Glomerular visceral epithelial cell (primary cell): ENCODE data around the gene PDCD1LG2.
"Not testable (repeated sequence)": the region's sequence is repeated elsewhere in the genome, so short reads cannot be mapped to it uniquely, and the experiment has no call there.

Experiments
- DNase-seq: peaks from one replicate; pipeline ENCODE4 v3.0.0-alpha.2; 2016; ENCODE audit errors: extremely low spot score

Gene PDCD1LG2

GRCh38 chr9:5510360-5510931, at the start of gene PDCD1LG2:
PDCD1LG2 (plus strand) TSS chr9:5510531; CDS start chr9:5522547, 12,016 bp downstream.
- DNase-seq: peak; percentile 56

GRCh38 chr9:5464831-5465330, 45.5 kb upstream of the PDCD1LG2 start:
- not testable (repeated sequence) for DNase-seq

DNA sequence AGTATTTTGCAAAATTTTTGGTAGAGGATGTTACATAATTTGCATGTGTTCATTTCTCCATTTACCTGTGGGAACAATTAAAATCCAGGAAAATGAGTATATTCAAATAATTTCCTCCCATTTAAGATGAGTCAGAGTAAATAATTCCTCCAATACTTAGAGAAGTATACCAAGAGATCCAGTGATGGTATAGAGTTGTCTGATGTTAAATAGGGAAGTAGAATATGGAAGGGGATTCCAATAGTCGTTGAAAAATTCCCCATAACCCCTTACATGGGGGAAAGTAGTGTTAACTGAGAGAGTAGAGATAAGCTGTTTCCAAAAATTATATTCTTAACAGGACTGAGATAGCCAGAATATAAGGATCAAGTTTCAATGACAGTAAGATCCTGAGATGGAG, 44.3 kb upstream of the PDCD1LG2 start:
- DNase-seq: no peak

GRCh38 chr9:5466766-5467165, 43.6 kb upstream of the PDCD1LG2 start:
- no peak for DNase-seq

DNA sequence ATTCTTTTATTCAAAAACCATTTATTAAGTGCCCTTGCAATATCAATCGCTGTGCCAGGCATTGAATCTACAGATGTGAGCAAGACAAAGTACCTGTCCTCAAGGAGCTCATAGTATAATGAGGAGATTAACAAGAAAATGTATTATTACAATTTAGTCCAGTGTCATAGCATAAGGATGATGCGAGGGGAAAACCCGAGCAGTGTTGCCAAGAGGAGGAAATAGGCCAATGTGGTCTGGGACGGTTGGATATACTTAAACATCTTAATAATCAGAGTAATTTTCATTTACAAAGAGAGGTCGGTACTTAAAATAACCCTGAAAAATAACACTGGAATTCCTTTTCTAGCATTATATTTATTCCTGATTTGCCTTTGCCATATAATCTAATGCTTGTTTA, 41.5 kb upstream of the PDCD1LG2 start:
- no peak for DNase-seq

- DNase-seq: no peak
These were observed 40.2 kb upstream of the PDCD1LG2 start for GRCh38 chr9:5470122-5470521.

GRCh38 chr9:5470816-5471215, 39.5 kb upstream of the PDCD1LG2 start:
- DNase-seq: no peak

GRCh38 chr9:5475611-5476010, 34.7 kb upstream of the PDCD1LG2 start:
- not testable (repeated sequence) for DNase-seq

DNA sequence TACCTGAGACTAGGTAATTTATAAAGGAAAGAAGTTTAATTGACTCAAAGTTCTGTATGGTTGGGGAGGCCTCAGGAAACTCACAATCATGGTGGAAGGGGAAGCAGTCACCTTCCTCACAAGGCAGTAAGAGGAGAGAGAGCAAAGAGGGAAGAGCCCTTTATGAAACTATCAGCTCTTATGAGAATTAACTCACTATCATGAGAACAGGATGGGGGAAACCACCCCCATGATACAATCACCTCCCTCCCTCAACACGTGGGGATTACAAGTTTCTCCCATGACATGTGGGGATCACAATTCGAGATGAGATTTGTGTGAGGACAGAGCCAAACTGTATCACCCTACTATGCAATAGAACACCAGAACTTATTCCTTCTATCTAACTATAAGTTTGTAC, 32.1 kb upstream of the PDCD1LG2 start:
- DNase-seq: no peak

GRCh38 chr9:5479994-5480694, 30.2 kb upstream of the PDCD1LG2 start:
- DNase-seq: no peak

GRCh38 chr9:5480919-5481318, 29.4 kb upstream of the PDCD1LG2 start:
- no peak for DNase-seq

GRCh38 chr9:5481322-5482040, 28.9 kb upstream of the PDCD1LG2 start:
- no peak for DNase-seq

GRCh38 chr9:5482194-5482593, 28.1 kb upstream of the PDCD1LG2 start:
- DNase-seq: no peak

DNA sequence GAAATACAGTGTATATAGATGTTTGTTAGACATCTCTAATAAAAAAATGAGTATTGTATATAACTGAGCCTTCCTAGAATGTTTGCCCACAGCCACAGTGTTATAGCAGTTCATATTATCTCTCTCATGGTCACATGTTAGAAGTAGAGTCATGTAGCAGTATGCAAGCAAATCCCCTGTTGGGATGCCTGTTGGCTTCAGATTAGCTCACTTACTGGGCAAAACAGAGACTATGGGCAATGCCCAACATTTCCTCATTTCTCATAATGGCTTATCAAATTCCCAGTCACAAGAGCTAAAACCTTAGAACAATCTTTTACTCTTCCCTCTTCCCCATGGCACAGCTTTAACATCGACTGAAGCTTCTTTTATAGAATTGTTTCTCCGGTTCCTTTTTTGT, 27.0 kb upstream of the PDCD1LG2 start:
- DNase-seq: no peak

DNA sequence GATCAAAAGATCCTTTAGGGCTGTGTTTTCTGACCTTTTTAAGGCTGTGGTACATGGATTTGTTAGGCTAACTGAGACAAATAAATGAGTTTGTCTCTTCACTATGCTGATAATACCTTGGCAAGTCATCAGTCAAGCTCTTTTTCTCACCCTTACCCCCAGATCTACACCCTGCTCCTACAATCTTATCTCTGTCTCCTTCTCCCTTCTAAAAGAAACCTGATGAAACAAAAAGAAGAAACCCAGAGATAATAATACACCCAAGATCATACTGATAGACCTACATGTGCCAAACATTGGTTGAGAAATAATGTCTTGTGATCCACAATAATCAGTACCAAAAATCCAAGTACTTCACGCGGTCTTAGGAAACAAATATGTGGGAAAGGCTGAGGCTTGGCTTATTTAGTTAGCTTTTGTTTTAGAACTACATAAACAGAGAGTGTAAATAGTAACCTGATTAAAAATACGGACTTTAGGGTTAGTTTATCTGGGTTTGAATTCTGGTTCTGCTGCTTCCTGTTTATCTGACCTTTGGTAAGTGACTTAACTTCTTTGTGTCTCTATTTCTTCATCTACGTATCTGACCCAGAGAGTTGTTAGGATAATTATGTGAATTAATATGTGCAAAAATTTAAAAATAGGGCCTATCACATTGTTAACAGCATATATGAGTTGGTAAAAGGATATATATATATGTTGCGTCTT, 24.8 kb upstream of the PDCD1LG2 start:
- DNase-seq: no peak

- DNase-seq: no peak
These were observed 23.3 kb upstream of the PDCD1LG2 start for GRCh38 chr9:5486988-5487387.

DNA sequence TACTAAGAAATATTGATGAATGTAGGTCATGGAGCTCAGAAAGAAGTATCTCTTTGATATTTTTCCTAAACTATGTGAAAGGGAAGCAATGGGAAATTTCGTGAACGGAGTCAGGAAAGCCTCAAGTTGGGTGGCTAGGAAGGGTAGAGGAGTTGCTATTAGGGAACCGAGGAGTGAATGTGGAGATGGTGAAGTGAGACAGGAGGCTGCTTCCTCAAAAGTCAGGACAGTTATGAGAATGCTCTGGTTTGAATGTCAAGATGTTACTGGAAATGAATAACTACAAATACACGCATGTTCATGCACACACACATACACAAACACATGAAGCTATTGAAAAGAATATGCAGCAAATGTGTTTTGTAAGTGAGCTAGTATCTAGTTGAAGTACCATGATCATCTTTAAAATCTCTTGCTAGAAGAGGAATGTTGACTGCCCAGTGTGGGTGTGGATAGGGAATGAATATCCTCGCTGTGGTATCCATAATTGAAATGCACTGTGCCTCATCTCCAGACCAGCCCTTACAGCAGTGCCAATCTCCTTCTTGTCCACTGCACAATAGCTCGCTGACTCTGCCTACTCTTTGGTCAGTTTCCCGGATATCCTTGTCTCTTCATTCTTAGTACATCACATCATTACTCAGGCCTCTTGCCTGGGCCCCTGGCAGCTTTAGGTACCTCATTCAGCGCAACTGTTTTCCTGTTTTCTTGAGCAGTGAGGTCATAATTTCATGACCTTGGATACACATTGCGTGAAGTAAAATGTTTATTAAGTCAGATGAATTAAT, 21.9 kb upstream of the PDCD1LG2 start:
- DNase-seq: no peak

DNA sequence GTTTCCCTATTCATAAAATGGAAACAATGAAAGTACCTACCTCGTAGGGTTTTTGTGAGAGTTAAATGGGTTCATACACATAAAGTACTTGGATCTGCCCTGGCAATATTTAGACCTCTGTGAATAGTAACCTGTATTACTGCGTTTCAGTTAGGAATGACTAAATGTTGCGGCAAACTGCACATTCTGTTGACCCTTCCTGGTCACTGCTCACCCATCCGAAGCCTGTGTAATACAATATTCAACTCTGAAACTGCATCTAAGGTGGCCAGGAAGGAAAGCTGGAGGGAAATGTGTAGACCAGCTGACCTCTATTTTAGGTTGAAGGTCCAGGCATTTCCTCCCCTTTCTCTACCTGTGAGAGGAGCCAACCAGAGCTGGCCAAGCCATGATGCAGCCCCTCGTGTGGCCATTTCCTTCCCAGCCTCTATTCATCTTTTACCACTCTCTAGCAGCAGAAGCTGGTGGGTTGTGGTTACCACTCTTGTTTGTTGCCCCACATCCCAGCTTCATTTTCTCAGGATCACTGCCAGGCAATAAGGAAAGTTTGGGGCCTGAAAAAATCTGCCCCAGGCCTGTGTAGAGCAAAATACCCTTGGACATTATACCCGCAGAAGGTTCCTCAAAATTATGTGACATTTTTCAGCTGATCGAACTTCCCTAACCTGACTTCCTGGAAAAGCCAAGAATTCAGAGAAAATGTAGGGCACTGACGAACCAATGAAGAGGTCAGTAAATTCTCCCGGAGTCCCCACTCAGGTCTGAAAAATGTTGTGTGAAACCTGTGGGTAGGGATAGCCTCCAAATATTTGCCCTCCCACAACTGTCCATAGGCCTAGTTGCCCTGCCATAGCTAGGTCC, 20.5 kb upstream of the PDCD1LG2 start:
- peak; percentile 51 for DNase-seq

DNA sequence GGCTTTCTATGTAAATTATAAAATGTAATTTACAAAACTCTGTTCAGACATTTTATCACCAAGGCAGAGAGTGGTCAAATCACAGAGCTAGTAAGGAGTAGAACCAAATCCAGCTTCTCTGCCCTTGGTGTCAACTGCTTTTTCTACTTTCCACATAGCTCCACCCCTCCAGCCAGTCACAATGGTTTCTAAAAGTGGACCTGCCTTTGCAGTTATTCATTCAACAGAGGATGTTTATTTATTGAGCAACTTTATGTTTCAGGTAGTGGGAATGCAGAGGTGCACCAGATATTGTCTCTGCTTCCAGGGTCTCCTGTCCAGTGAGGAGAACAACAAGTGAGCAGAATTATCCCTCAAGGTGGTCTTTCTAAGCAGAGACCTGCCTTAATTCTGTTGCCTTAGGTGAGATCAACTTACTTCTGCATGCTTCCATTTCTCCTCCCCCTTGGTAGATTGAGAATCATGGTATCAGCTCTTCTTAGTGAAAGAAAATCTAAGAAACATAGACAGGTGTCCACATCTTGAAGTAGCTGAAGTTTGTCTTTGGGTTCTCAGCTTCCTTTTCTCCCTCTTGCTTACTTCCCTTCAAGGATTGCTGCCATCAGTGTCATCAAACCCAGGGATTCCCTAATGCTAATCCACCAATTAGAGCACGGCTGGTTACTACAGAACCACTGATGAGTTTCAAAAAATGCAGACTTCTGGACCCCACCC, 17.2 kb upstream of the PDCD1LG2 start:
- DNase-seq: no peak
